H1 (cell line): Measurements from ENCODE around the gene EPHA2. TPM values are rescaled to one million over a fixed set of nuclear protein-coding genes. Genes with fewer than 3 reads are reported as not detected.

Experiments
- CTCF ChIA-PET: fragments of 300-600 bp; sonication (Branson Sonifier 250); formaldehyde crosslinking; loops from one replicate; lab custom pipeline; 2021; ENCODE audit not compliant: partially characterized antibody; lab: Charles Lee
- POLR2A ChIA-PET: fragments of 300-600 bp; sonication (Branson Sonifier 250); formaldehyde crosslinking; loops from one replicate; lab custom pipeline; 2021; ENCODE audit warnings: inconsistent platforms; ENCODE audit not compliant: partially characterized antibody; lab: Charles Lee
- DNase-seq, 2 experiments: peaks; one replicate each; pipeline versions ENCODE4 v3.0.0 to v3.0.0-alpha.2; 2010 to 2022; ENCODE audit warnings: low spot score in 2 of 2, low read depth in 1 of 2, mixed read lengths in 1 of 2
- FAIRE-seq: peaks from 2 replicates; lab custom pipeline; 2011; peaks lifted over from hg19 to GRCh38; lab: Jason Lieb, UNC
- H2AFZ ChIP-seq: 2 replicates; pipeline ENCODE4 v1.8.1; 2012; ENCODE audit warnings: low read length, inconsistent platforms
- H2AK5ac ChIP-seq: 2 replicates; pipeline ENCODE4 v1.6.1; 2013; ENCODE audit warnings: low read depth, low read length
- H2BK120ac ChIP-seq: replicated peaks from 2 replicates; pipeline ENCODE3; 2013; ENCODE audit warnings: low read depth, low read length, inconsistent platforms
- H2BK12ac ChIP-seq: 2 replicates; pipeline ENCODE4 v1.6.1; 2013; ENCODE audit warnings: low read depth, low read length
- H2BK15ac ChIP-seq: 2 replicates; pipeline ENCODE4 v1.6.1; 2013; ENCODE audit warnings: low read length
- H2BK20ac ChIP-seq: 2 replicates; pipeline ENCODE4 v1.6.1; 2013; ENCODE audit warnings: low read length
- H2BK5ac ChIP-seq: 2 replicates; pipeline ENCODE4 v1.6.1; 2013; ENCODE audit warnings: low read depth, low read length
- H3K14ac ChIP-seq: 2 replicates; pipeline ENCODE4 v1.6.1; 2013; ENCODE audit warnings: inconsistent platforms; ENCODE audit not compliant: insufficient read length
- H3K18ac ChIP-seq: 2 replicates; pipeline ENCODE4 v1.6.1; 2013; ENCODE audit warnings: low read length; ENCODE audit errors: extremely low read depth
- H3K23ac ChIP-seq: 2 replicates; pipeline ENCODE4 v1.6.1; 2013; ENCODE audit warnings: inconsistent platforms; ENCODE audit not compliant: insufficient read length
- H3K23me2 ChIP-seq: 2 replicates; pipeline ENCODE4 v1.6.1; 2013; ENCODE audit warnings: low read depth, low read length
- H3K27ac ChIP-seq: 2 replicates; pipeline ENCODE4 v1.6.1; 2011; ENCODE audit warnings: low read depth, low read length, inconsistent platforms
- H3K27me3 ChIP-seq, 4 experiments: replicated peaks in 1 of 4; 1 replicate in 1 of 4; 2 replicates in 3 of 4; pipeline versions ENCODE4 v1.6.1 to v1.8.1; 2011 to 2013; ENCODE audit warnings: low read length in 3 of 4, mild to moderate bottlenecking in 3 of 4, inconsistent platforms in 2 of 4, mixed read lengths in 2 of 4, moderate library complexity in 1 of 4; ENCODE audit not compliant: control insufficient read depth in 3 of 4, insufficient read depth in 3 of 4; ENCODE audit errors: extremely low read depth in 1 of 4
- H3K36me3 ChIP-seq, 4 experiments: 2 replicates each; pipeline versions ENCODE4 v1.6.1 to v1.8.1; 2011 to 2013; ENCODE audit warnings: mild to moderate bottlenecking in 4 of 4, low read length in 3 of 4, moderate library complexity in 2 of 4, control low read depth in 1 of 4, inconsistent platforms in 1 of 4; ENCODE audit not compliant: insufficient read depth in 4 of 4, control insufficient read depth in 2 of 4
- H3K4ac ChIP-seq: replicated peaks from 2 replicates; pipeline ENCODE3; 2013; ENCODE audit warnings: low read length, low read depth, mixed read lengths, inconsistent platforms; ENCODE audit not compliant: insufficient read length
- H3K4me1 ChIP-seq, 4 experiments: replicated peaks in 1 of 4; 1 replicate in 1 of 4; 2 replicates in 3 of 4; pipeline versions ENCODE4 v1.6.1 to v1.8.1; 2011 to 2013; ENCODE audit warnings: low read length in 3 of 4, inconsistent platforms in 2 of 4, mixed read lengths in 1 of 4; ENCODE audit not compliant: insufficient read depth in 4 of 4, control insufficient read depth in 3 of 4
- H3K4me2 ChIP-seq, 2 experiments: 2 replicates each; pipeline versions ENCODE4 v1.6.1 to v1.8.1; 2011 to 2013; ENCODE audit warnings: low read depth in 2 of 2, low read length in 2 of 2, control low read depth in 1 of 2, inconsistent platforms in 1 of 2, mild to moderate bottlenecking in 1 of 2; ENCODE audit not compliant: insufficient read depth in 1 of 2
- H3K4me3 ChIP-seq, 4 experiments: fragments of 200-600, 300-600 bp in 1 of 4; sonication (generic), shearing (Covaris generic), sonication (Bioruptor Twin) in 1 of 4; 2 replicates each; pipeline versions ENCODE4 v1.5.1 to v1.8.1; 2011 to 2016; ENCODE audit warnings: low read length in 4 of 4, low read depth in 3 of 4, control low read depth in 2 of 4, inconsistent platforms in 2 of 4, mild to moderate bottlenecking in 2 of 4, mixed read lengths in 1 of 4, moderate library complexity in 1 of 4; ENCODE audit not compliant: insufficient read depth in 2 of 4; ENCODE audit errors: extremely low read depth in 1 of 4
- H3K56ac ChIP-seq: replicated peaks from 2 replicates; pipeline ENCODE3; 2013; ENCODE audit warnings: low read depth, mild to moderate bottlenecking, mixed read lengths, low read length, inconsistent platforms; ENCODE audit not compliant: insufficient read length
- H3K79me1 ChIP-seq: 2 replicates; pipeline ENCODE4 v1.6.1; 2013; ENCODE audit warnings: low read depth, low read length, control low read depth
- H3K79me2 ChIP-seq, 2 experiments: 2 replicates each; pipeline versions ENCODE4 v1.6.1 to v1.8.1; 2012 to 2013; ENCODE audit warnings: low read length in 2 of 2, mild to moderate bottlenecking in 2 of 2, inconsistent platforms in 1 of 2; ENCODE audit not compliant: insufficient read depth in 2 of 2, control insufficient read depth in 1 of 2
- H3K9ac ChIP-seq, 4 experiments: replicated peaks in 1 of 4; 1 replicate in 1 of 4; 2 replicates in 3 of 4; pipeline versions ENCODE4 v1.6.1 to v1.8.1; 2011 to 2013; ENCODE audit warnings: low read depth in 3 of 4, low read length in 3 of 4, control low read depth in 2 of 4, mild to moderate bottlenecking in 2 of 4, moderate library complexity in 2 of 4, inconsistent platforms in 1 of 4; ENCODE audit errors: extremely low read depth in 1 of 4
- H3K9me3 ChIP-seq, 2 experiments: 2 replicates each; pipeline versions ENCODE4 v1.6.1 to v1.8.1; 2012 to 2013; ENCODE audit warnings: mild to moderate bottlenecking in 2 of 2, moderate library complexity in 2 of 2, control low read depth in 1 of 2, inconsistent platforms in 1 of 2, low read depth in 1 of 2, low read length in 1 of 2, mixed read lengths in 1 of 2; ENCODE audit not compliant: insufficient read depth in 2 of 2
- H4K20me1 ChIP-seq, 2 experiments: replicated peaks in 1 of 2; 2 replicates each; pipeline versions ENCODE3 to v1.8.1; 2011 to 2013; ENCODE audit warnings: inconsistent platforms in 2 of 2, low read length in 2 of 2, mild to moderate bottlenecking in 1 of 2; ENCODE audit not compliant: insufficient read depth in 2 of 2, control insufficient read depth in 1 of 2
- H4K5ac ChIP-seq: 2 replicates; pipeline ENCODE4 v1.6.1; 2013; ENCODE audit warnings: low read length, low read depth, mixed read lengths, inconsistent platforms; ENCODE audit not compliant: insufficient read length
- H4K8ac ChIP-seq: 2 replicates; pipeline ENCODE4 v1.8.0; 2013; ENCODE audit warnings: mild to moderate bottlenecking, moderate library complexity, low read length, inconsistent platforms; ENCODE audit not compliant: insufficient read depth; ENCODE audit errors: extremely low read depth
- H4K91ac ChIP-seq: replicated peaks from 2 replicates; pipeline ENCODE3; 2013; ENCODE audit warnings: low read length, mixed read lengths, inconsistent platforms; ENCODE audit not compliant: insufficient read length
- ASH2L ChIP-seq: fragments of 200-600, 300-600 bp; sonication (generic); IDR thresholded peaks from one replicate; pipeline ENCODE4 v1.7.1; 2017; ENCODE audit warnings: low read length
- SP1 ChIP-seq: IDR thresholded peaks from 2 replicates; pipeline ENCODE4 v1.6.1; 2011; ENCODE audit warnings: low read depth, low read length
- SP2 ChIP-seq: IDR thresholded peaks from 2 replicates; pipeline ENCODE4 v1.6.1; 2012; ENCODE audit warnings: mild to moderate bottlenecking, low read length, inconsistent platforms
- SP4 ChIP-seq: IDR thresholded peaks from 2 replicates; pipeline ENCODE4 v1.6.1; 2012; ENCODE audit warnings: low read length, inconsistent platforms
- WGBS, 2 experiments: shearing (Covaris generic) in 1 of 2; methylation state at CpG; one replicate each; pipeline versions ENCODE4 v1.1.6 to v1.1.7; 2013 to 2015; ENCODE audit warnings: low lambda C conversion rate in 2 of 2, mixed read lengths in 2 of 2, inconsistent platforms in 1 of 2, low coverage in 1 of 2, missing lambda C conversion rate in 1 of 2; ENCODE audit not compliant: insufficient replicate concordance in 2 of 2, insufficient coverage in 1 of 2, insufficient read length in 1 of 2; ENCODE audit errors: extremely low coverage in 1 of 2, missing lambda C conversion rate in 1 of 2; 5-methylcytosine and 5-hydroxymethylcytosine counted together
- polyA plus RNA-seq, 7 experiments: library from polyadenylated mRNA; depleted of rRNA in 3 of 7; stranded (reverse) in 5 of 7; unstranded in 2 of 7; fragments of >200 nt in 5 of 7; fragments of 200-250 nt in 2 of 7; gene quantifications; 1 replicate in 5 of 7; 2 replicates in 1 of 7; 4 replicates in 1 of 7; pipeline versions ENCODE4 v1.2.1 to v1.2.3, GENCODE V29; 2011 to 2013; ENCODE audit warnings: missing spikeins in 2 of 7, mixed read lengths in 2 of 7
- total RNA-seq: library from RNA; stranded (reverse); fragmentation: NEBNext Ultra II Directional; extraction: Animal tissue kit (Norgen Biotek cat#: 25700); gene quantifications from 2 replicates; pipeline ENCODE4 v1.2.1, GENCODE V29; 2021

The EPHA2 gene
- total and polyA plus RNA-seq, 2 of the 8 experiments (the other 6 are each of a cell fraction or from before 2014, with no cell fraction given): 26.8 to 33.6 TPM

- WGBS, 2 experiments: 76% methylated on average over 4 of the region's 4 CpGs; no CpG with 5 or more reads in 1 of the 2 experiments
Measured at GRCh38 chr1:16120940-16121410, 34.9 kb downstream of the EPHA2 start.

More at GRCh38 chr1:16120940-16121410, 34.9 kb downstream of the EPHA2 start:
- Histone ChIP-seq H4K5ac (no peak overlapping the region), H3K4me1 (peaks cover 10 to 29% (median 18%) of the 10 kb centered on the region in 4 experiments), H3K4ac (no peak overlapping the region), H4K91ac (no peak overlapping the region), H3K79me2 (no peaks in the 10 kb centered on the region), H3K36me3 (peaks cover 4 to 20% (median 5%) of the 10 kb centered on the region in 4 experiments; a peak in 6 of 8 replicates), H2BK12ac (no peak overlapping the region), H2BK120ac (no peak overlapping the region), H3K18ac (no peak overlapping the region), H2BK20ac (no peak overlapping the region), H3K79me1 (no peaks in the 10 kb centered on the region; the same call in 1 of the 2 replicates), H4K20me1 (peaks cover 0 to 5% of the 10 kb centered on the region in 2 experiments), H3K9ac (no peak overlapping the region), H2AFZ (no peak overlapping the region), H3K56ac (no peak overlapping the region), H3K23me2 (no peaks in the 10 kb centered on the region), H3K27me3 (no peaks in the 10 kb centered on the region), H2BK5ac (no peak overlapping the region), H3K4me3 (no peak overlapping the region), H4K8ac (no peak overlapping the region), H3K23ac (no peak overlapping the region), H3K9me3 (no peaks in the 10 kb centered on the region), H3K4me2 (no peak overlapping the region), H2BK15ac (no peak overlapping the region), H3K27ac (no peak overlapping the region), H2AK5ac (no peak overlapping the region), H3K14ac (no peak overlapping the region)
- ChIA-PET CTCF (interaction anchor here (0.7 to 31.3 kb wide), 11 partner anchors 9 to 122 kb away, joined by 3 to 522 read pairs (median 4); partner anchors contain the start of gene FAM131C), POLR2A (interaction anchor here (0.7 to 7.3 kb wide), 13 partner anchors 9 to 56 kb away, joined by 3 to 51 read pairs (median 4); partner anchors contain the start of gene EPHA2)
- FAIRE-seq: no peak
- TF ChIP-seq SP1: no peak
- TF ChIP-seq SP4: no peak
- TF ChIP-seq SP2: no peak
- no peak for TF ChIP-seq ASH2L
- no peak for DNase-seq
